Lower leg skin (tissue), 4 donors: ENCODE data around the gene CLTCL1. TPM values are rescaled to one million over a fixed set of nuclear protein-coding genes. Genes with fewer than 3 reads are reported as not detected.

ENCODE experiments used
- DNase-seq, 2 donors: peaks; one replicate each; pipeline ENCODE4 v3.0.0-alpha.2; 2019; ENCODE audit warnings: low spot score in 2 of 2
- H3K4me3 ChIP-seq: fragments of 200-600 bp; sonication (generic); 2 replicates; pipeline ENCODE4 v1.5.1; 2017; ENCODE audit warnings: mild to moderate bottlenecking, low read depth; ENCODE audit not compliant: poor library complexity, severe bottlenecking
- CTCF ChIP-seq, 3 donors: fragments of 450-650 bp; IDR thresholded peaks; one replicate each; pipeline ENCODE4 v1.5.1; 2016; ENCODE audit warnings: antibody characterized with exemption in 3 of 3, mild to moderate bottlenecking in 3 of 3, moderate library complexity in 2 of 3
- POLR2A ChIP-seq, 2 donors: fragments of 450-650 bp; IDR thresholded peaks; one replicate each; pipeline ENCODE4 v1.6.1; 2016 to 2017; ENCODE audit warnings: antibody characterized with exemption in 2 of 2, mild to moderate bottlenecking in 1 of 2, moderate library complexity in 1 of 2
- WGBS, 2 donors: methylation state at CpG; one replicate each; pipeline ENCODE4 v1.1.5; 2018; 5-methylcytosine and 5-hydroxymethylcytosine counted together
- intact Hi-C: fragments of 100-400 bp; cut with DNase I; formaldehyde crosslinking; loops from one replicate; pipeline ENCODE4 v1.15.0; 2023; ENCODE audit warnings: low total_unique reads
- total RNA-seq, 4 donors: library from RNA; depleted of rRNA; stranded (reverse); fragments of >200 nt; gene quantifications; one replicate each; pipeline ENCODE4 v1.1.0, GENCODE V29; 2016

The CLTCL1 gene
- total RNA-seq, 4 donors from 2014 or later, result 4.0 to 9.6 (median 7.6) TPM

- intact Hi-C loops, result no loop called here
- DNase-seq, result no peak
- 62 to 67% methylated on average over 5 of the region's 5 CpGs for WGBS, 2 donors
- H3K4me3 ChIP-seq, result no peak overlapping the region
- TF ChIP-seq CTCF (IDR thresholded peaks at IDR 0.05) (no peak), POLR2A (IDR thresholded peaks at IDR 0.05) (no peak)
These were observed 72.8 kb downstream of the CLTCL1 start for GRCh38 chr22:19218541-19219233.

- TF ChIP-seq POLR2A (IDR thresholded peaks at IDR 0.05), result no peak
- DNase-seq, result no peak
- intact Hi-C loops, result no loop called here
- WGBS, 2 donors, result 95% methylated on average over 5 of the region's 5 CpGs
- no peak overlapping the region for H3K4me3 ChIP-seq
These were observed 74.9 kb downstream of the CLTCL1 start for GRCh38 chr22:19216579-19216978.

- no peak for DNase-seq
- intact Hi-C loops, result no loop called here
- H3K4me3 ChIP-seq, result no peak overlapping the region
- TF ChIP-seq POLR2A (IDR thresholded peaks at IDR 0.05) (no peak), CTCF (IDR thresholded peaks at IDR 0.05) (no peak)
- WGBS, 2 donors, result 94 to 98% methylated on average over 14 of the region's 14 CpGs
These were observed 76.2 kb downstream of the CLTCL1 start for GRCh38 chr22:19215360-19215759.

GRCh38 chr22:19214078-19214473 lies 77.4 kb downstream of the CLTCL1 start:
- TF ChIP-seq CTCF (IDR thresholded peaks at IDR 0.05) (no peak), POLR2A (IDR thresholded peaks at IDR 0.05) (no peak)
- no peak overlapping the region for H3K4me3 ChIP-seq
- WGBS, 2 donors, result 70 to 85% methylated on average over 4 of the region's 4 CpGs
- intact Hi-C loops, result no loop called here
- DNase-seq, result no peak

GRCh38 chr22:19213442-19214077 lies 78.0 kb downstream of the CLTCL1 start:
- no peak for DNase-seq
- WGBS, 2 donors, result 60 to 74% methylated on average over 9 of the region's 9 CpGs
- H3K4me3 ChIP-seq, result no peak overlapping the region
- TF ChIP-seq CTCF (IDR thresholded peaks at IDR 0.05) (no peak), POLR2A (IDR thresholded peaks at IDR 0.05) (no peak)
- intact Hi-C loops, result no loop called here

GRCh38 chr22:19213001-19213400 lies 78.5 kb downstream of the CLTCL1 start:
- DNase-seq, result no peak
- TF ChIP-seq CTCF (IDR thresholded peaks at IDR 0.05) (no peak), POLR2A (IDR thresholded peaks at IDR 0.05) (no peak)
- WGBS, 2 donors, result 64 to 77% methylated on average over 1 of the region's 1 CpG
- H3K4me3 ChIP-seq, result no peak overlapping the region
- intact Hi-C loops, result no loop called here
